ENCODE measurements around the gene KLK11. TPM values are rescaled to one million over a fixed set of nuclear protein-coding genes. Genes with fewer than 3 reads are reported as not detected.

The KLK11 gene
- total and polyA plus RNA-seq, 10 of the 15 experiments (the other 5 are each of a cell fraction or from before 2014, with no cell fraction given) = not detected

- intact Hi-C loops (cut with micrococcal nuclease; ENCODE audit: unreplicated experiment) = no loop called here
- ChIA-PET CTCF (no interaction called here), RAD21 (ENCODE audit: unreplicated experiment) (no interaction called here), POLR2A (no interaction called here), SMC1A (ENCODE audit: uncharacterized antibody, unreplicated experiment) (no interaction called here)
- no peaks in the 10 kb centered on the region for H4K20me1 ChIP-seq (ENCODE audit: control insufficient read depth, insufficient read depth)
- no peak overlapping the region for H3K4me2 ChIP-seq (ENCODE audit: control insufficient read depth, insufficient read depth)
- FAIRE-seq (no peak), ATAC-seq (no peak), DNase-seq (ENCODE audit: low read depth, low spot score) (no peak)
- no TSS peak for BruUV-seq (replicated peaks)
- H3K9ac ChIP-seq (ENCODE audit: control insufficient read depth, insufficient read depth, low read length) = no peak overlapping the region
- no peaks in the 10 kb centered on the region for H3K36me3 ChIP-seq (ENCODE audit: control insufficient read depth in 2 of 2, insufficient read depth in 2 of 2, low read length in 1 of 2)
- no peak overlapping the region for H2AFZ ChIP-seq (ENCODE audit: control insufficient read depth, low read depth, low read length)
- 52% methylated on average over 40 of the region's 42 CpGs for WGBS (ENCODE audit: insufficient coverage, insufficient replicate concordance, low lambda C conversion rate, missing lambda C conversion rate)
- no peaks in the 10 kb centered on the region for H3K79me2 ChIP-seq (ENCODE audit: control insufficient read depth, insufficient read depth, low read length)
- no peak overlapping the region for H3K27ac ChIP-seq (ENCODE audit: control insufficient read depth, insufficient read depth)
- TF ChIP-seq NFYB (IDR thresholded peaks at IDR 0.05; ENCODE audit: insufficient read depth, low read depth, low read length) (no peak), BRCA1 (IDR thresholded peaks at IDR 0.05; ENCODE audit: low read depth, low read length) (no peak), TBL1XR1 (IDR thresholded peaks at IDR 0.05; ENCODE audit: low read depth, low read length) (no peak), E2F4 (IDR thresholded peaks at IDR 0.05; ENCODE audit: low read depth, low read length) (no peak), YBX1 (IDR thresholded peaks at IDR 0.05) (no peak), SMAD5 (IDR thresholded peaks at IDR 0.05; ENCODE audit: low read depth) (no peak), TCF3 (IDR thresholded peaks at IDR 0.05; ENCODE audit: borderline replicate concordance, insufficient read depth, low read depth, low read length) (no peak), MTA3 (IDR thresholded peaks at IDR 0.05; ENCODE audit: borderline replicate concordance, low read length) (no peak), CBFB (IDR thresholded peaks at IDR 0.05; ENCODE audit: low read depth) (no peak), CHD1 (IDR thresholded peaks at IDR 0.05; ENCODE audit: low read depth, low read length) (no peak), HDAC2 (IDR thresholded peaks at IDR 0.05) (no peak), CBX5 (IDR thresholded peaks at IDR 0.05; ENCODE audit: low read depth) (no peak), RBBP5 (conservative IDR thresholded peaks at IDR 0.05) (no peak), STAT1 (conservative IDR thresholded peaks at IDR 0.05) (no peak), HDAC6 (IDR thresholded peaks at IDR 0.05; ENCODE audit: unreplicated experiment) (no peak), PKNOX1 (IDR thresholded peaks at IDR 0.05) (no peak), ZNF207 (IDR thresholded peaks at IDR 0.05; ENCODE audit: borderline replicate concordance) (no peak), MEF2B (IDR thresholded peaks at IDR 0.05; ENCODE audit: partially characterized antibody, poor library complexity, severe bottlenecking) (no peak), ZNF622 (IDR thresholded peaks at IDR 0.05) (no peak)
- no peaks in the 10 kb centered on the region for H3K4me1 ChIP-seq (ENCODE audit: control insufficient read depth, insufficient read depth, low read length)
- H3K4me3 ChIP-seq = no peak overlapping the region
- H3K9me3 ChIP-seq (replicated peaks; ENCODE audit: control insufficient read depth, insufficient read depth, low read length) = no peaks in the 10 kb centered on the region
- H3K27me3 ChIP-seq (replicated peaks in 1 of 2; ENCODE audit: control insufficient read depth in 2 of 2, insufficient read depth in 2 of 2, low read length in 1 of 2) = no peaks in the 10 kb centered on the region; a peak in 1 of 4 replicates
- in situ Hi-C loops (cut with MboI) = no loop called here
These were observed 23.7 kb downstream of the KLK11 start for GRCh38 chr19:51002542-51003311.
